H1 (cell line): ENCODE data around the gene IFIT2. TPM values are rescaled to one million over a fixed set of nuclear protein-coding genes. Genes with fewer than 3 reads are reported as not detected.

Source experiments
- PHF8 ChIP-seq: fragments of 200-600 bp; sonication (generic); conservative IDR thresholded peaks from 2 replicates; pipeline ENCODE4 v1.7.1; 2012; ENCODE audit warnings: low read depth, mild to moderate bottlenecking, inconsistent platforms, low read length, moderate library complexity
- POLR2AphosphoS5 ChIP-seq: IDR thresholded peaks from 2 replicates; pipeline ENCODE4 v1.6.1; 2011; ENCODE audit warnings: low read depth, low read length
- POU5F1 ChIP-seq: IDR thresholded peaks from 2 replicates; pipeline ENCODE4 v1.6.1; 2011; ENCODE audit warnings: low read depth, mild to moderate bottlenecking, low read length, moderate library complexity
- SIRT6 ChIP-seq: IDR thresholded peaks from one replicate; pipeline ENCODE4 v1.7.1; 2012; ENCODE audit warnings: low read length, inconsistent platforms
- polyA plus RNA-seq, 7 experiments: library from polyadenylated mRNA; depleted of rRNA in 3 of 7; stranded (reverse) in 5 of 7; unstranded in 2 of 7; fragments of >200 nt in 5 of 7; fragments of 200-250 nt in 2 of 7; gene quantifications; 1 replicate in 5 of 7; 2 replicates in 1 of 7; 4 replicates in 1 of 7; pipeline versions ENCODE4 v1.2.1 to v1.2.3, GENCODE V29; 2011 to 2013; ENCODE audit warnings: missing spikeins in 2 of 7, mixed read lengths in 2 of 7
- total RNA-seq: library from RNA; stranded (reverse); fragmentation: NEBNext Ultra II Directional; extraction: Animal tissue kit (Norgen Biotek cat#: 25700); gene quantifications from 2 replicates; pipeline ENCODE4 v1.2.1, GENCODE V29; 2021

Gene IFIT2
- total and polyA plus RNA-seq, 2 of the 8 experiments (the other 6 are each of a cell fraction or from before 2014, with no cell fraction given): 0.03 to 0.35 TPM

- TF ChIP-seq POU5F1 (no peak), PHF8 (no peak), SIRT6 (no peak), POLR2AphosphoS5 (no peak)
Measured at GRCh38 chr10:89256340-89256739, 45.5 kb upstream of the IFIT2 start (continued).
